Ovary (tissue), 9 donors: Measurements from ENCODE around the gene LDLRAD4. TPM values are rescaled to one million over a fixed set of nuclear protein-coding genes. Genes with fewer than 3 reads are reported as not detected.

Source experiments
- DNase-seq, 5 donors: peaks; one replicate each; pipeline ENCODE4 v3.0.0-alpha.2; 2019 to 2020
- H3K27ac ChIP-seq, 2 donors: fragments of 200-600 bp; one replicate each; pipeline versions ENCODE4 v1.5.1 to v1.8.0; 2019 to 2022
- H3K27me3 ChIP-seq: fragments of 200-600 bp; one replicate; pipeline ENCODE4 v1.8.0; 2022
- H3K36me3 ChIP-seq: fragments of 200-600 bp; sonication (generic); one replicate; pipeline ENCODE4 v1.5.1; 2019
- H3K4me1 ChIP-seq: one replicate; pipeline ENCODE4 v1.8.1; 2013; ENCODE audit warnings: mild to moderate bottlenecking, moderate library complexity; ENCODE audit not compliant: insufficient read depth
- H3K4me3 ChIP-seq: fragments of 200-600 bp; sonication (generic); one replicate; pipeline ENCODE4 v1.5.1; 2017
- H3K9me3 ChIP-seq, 2 donors: fragments of 200-600 bp in 1 of 2; sonication (generic) in 1 of 2; one replicate each; pipeline versions ENCODE4 v1.5.1 to v1.8.1; 2013 to 2019; ENCODE audit warnings: mild to moderate bottlenecking in 1 of 2, moderate library complexity in 1 of 2
- EP300 ChIP-seq: sonication (generic); formaldehyde crosslinking; IDR thresholded peaks from one replicate; pipeline ENCODE4 v1.6.1; 2017; ENCODE audit warnings: antibody characterized with exemption
- POLR2A ChIP-seq: fragments of 450-650 bp; IDR thresholded peaks from one replicate; pipeline ENCODE4 v1.6.1; 2017; ENCODE audit warnings: antibody characterized with exemption, mild to moderate bottlenecking, moderate library complexity
- WGBS, 3 donors: extraction: QIAGEN DNeasy Blood & Tissue Kit in 1 of 3; methylation state at CpG; one replicate each; pipeline versions ENCODE4 v1.1.5 to v1.1.7; 2013 to 2017; 5-methylcytosine and 5-hydroxymethylcytosine counted together
- intact Hi-C, 4 donors: fragments of 100-400 bp; cut with DNase I; formaldehyde crosslinking; loops; one replicate each; pipeline versions ENCODE4 v1.11.0 to v1.15.1; 2022 to 2023
- polyA plus RNA-seq, 2 donors: library from polyadenylated mRNA; stranded (reverse); fragments of 200-250 nt in 1 of 2; fragments of 350-450 nt in 1 of 2; fragmentation: Illumina TruSeq in 1 of 2; extraction: RNeasy Lipid Tissue Mini Kit (QIAGEN cat#74804) in 1 of 2; gene quantifications; one replicate each; pipeline ENCODE4 v1.2.3, GENCODE V29; 2013 to 2014
- total RNA-seq, 7 donors: library from RNA; depleted of rRNA in 2 of 7; stranded (reverse); fragments of >200 nt in 2 of 7; fragmentation: NEBNext Ultra II Directional in 3 of 7; extraction: Animal tissue kit (Norgen Biotek cat#: 25700) in 3 of 7; gene quantifications; one replicate each; pipeline versions ENCODE4 v1.1.0 to v1.2.4, GENCODE V29; 2016 to 2023
- TF ChIP-seq, protein P1 (sequence below), 3 donors: fragments of 450-650 bp in 2 of 3; fragments of 200-600 bp in 1 of 3; IDR thresholded peaks; one replicate each; pipeline versions ENCODE4 v1.5.1 to v1.8.0; 2016 to 2022; ENCODE audit warnings: antibody characterized with exemption in 3 of 3, mild to moderate bottlenecking in 1 of 3
- donor health status: DM: no; HTN: no; CAD: no; lungs with moderate emphysema.
- donor health status: DM: no; HTN: no; CAD: no.
- donor health status: Bipolar disorder and iron deficiency.
- donor health status: DM: yes; HTN: yes; CAD: no.
- donor health status: DM: no; HTN: no; CAD: no.
- donor health status: DM: yes; HTN: yes; CAD: no.

The LDLRAD4 gene
- total and polyA plus RNA-seq, 9 donors = 2.3 to 31.6 (median 8.3) TPM

DNA sequence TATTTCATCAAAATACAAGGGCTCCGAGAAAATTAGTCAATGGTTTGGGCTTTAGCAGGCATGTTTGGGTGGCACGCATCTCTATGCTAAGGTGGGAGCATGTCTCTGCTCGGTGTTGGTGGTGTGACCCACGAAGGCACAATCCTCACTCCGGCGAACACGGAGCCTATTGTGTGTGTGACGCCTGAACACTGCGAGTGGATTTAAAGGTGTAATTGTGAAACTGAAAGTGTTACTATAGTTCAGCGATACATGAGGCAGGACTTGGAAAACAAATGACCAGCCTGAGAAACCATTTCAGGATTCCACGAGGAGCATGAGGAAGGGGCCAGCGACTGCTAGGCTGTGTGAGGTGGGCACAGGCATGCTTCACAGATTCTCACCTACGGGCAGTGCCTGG, 41.7 kb upstream of the LDLRAD4 start:
- no peak overlapping the region for H3K4me3 ChIP-seq
- intact Hi-C loops = no loop called here
- H3K36me3 ChIP-seq = no peaks in the 10 kb centered on the region
- no peak overlapping the region for H3K27ac ChIP-seq
- no peaks in the 10 kb centered on the region for H3K27me3 ChIP-seq
- no peak for TF ChIP-seq EP300
- TF ChIP-seq, protein P1, sequence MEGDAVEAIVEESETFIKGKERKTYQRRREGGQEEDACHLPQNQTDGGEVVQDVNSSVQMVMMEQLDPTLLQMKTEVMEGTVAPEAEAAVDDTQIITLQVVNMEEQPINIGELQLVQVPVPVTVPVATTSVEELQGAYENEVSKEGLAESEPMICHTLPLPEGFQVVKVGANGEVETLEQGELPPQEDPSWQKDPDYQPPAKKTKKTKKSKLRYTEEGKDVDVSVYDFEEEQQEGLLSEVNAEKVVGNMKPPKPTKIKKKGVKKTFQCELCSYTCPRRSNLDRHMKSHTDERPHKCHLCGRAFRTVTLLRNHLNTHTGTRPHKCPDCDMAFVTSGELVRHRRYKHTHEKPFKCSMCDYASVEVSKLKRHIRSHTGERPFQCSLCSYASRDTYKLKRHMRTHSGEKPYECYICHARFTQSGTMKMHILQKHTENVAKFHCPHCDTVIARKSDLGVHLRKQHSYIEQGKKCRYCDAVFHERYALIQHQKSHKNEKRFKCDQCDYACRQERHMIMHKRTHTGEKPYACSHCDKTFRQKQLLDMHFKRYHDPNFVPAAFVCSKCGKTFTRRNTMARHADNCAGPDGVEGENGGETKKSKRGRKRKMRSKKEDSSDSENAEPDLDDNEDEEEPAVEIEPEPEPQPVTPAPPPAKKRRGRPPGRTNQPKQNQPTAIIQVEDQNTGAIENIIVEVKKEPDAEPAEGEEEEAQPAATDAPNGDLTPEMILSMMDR (IDR thresholded peaks at IDR 0.05) = no peak
- TF ChIP-seq POLR2A = no peak
- H3K9me3 ChIP-seq = no peaks in the 10 kb centered on the region
- no peak for DNase-seq
- WGBS, 3 donors = 89 to 93% (median 89%) methylated on average over 13 of the region's 13 CpGs
- no peaks in the 10 kb centered on the region for H3K4me1 ChIP-seq

DNA sequence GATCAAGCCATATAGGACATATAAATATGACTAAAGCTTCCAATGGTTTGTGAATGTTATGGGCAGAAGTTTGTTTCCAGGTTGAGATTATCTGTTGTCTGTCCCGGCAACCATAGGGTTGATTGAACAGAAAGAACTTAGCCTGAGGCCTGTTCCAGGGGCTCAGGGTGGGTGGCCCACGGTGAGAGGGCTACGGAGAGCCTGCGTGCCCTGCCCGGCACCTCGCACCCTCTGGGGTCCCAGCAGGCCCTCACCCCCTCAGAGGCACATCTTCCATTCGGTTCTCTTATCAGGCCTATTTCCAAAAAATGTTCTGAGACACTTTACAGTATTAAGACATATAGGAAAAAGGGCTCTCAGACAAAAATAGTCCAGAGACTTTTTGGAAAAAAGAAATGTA, 40.4 kb upstream of the LDLRAD4 start:
- DNase-seq = no peak
- H3K4me1 ChIP-seq = no peaks in the 10 kb centered on the region

GRCh38 chr18:13178976-13179375, 39.6 kb upstream of the LDLRAD4 start:
- Histone ChIP-seq H3K4me1 (peaks cover 3% of the 10 kb centered on the region), H3K27ac (no peak overlapping the region), H3K4me3 (no peak overlapping the region), H3K9me3 (no peaks in the 10 kb centered on the region), H3K36me3 (no peaks in the 10 kb centered on the region), H3K27me3 (no peaks in the 10 kb centered on the region)
- intact Hi-C loops = no loop called here
- DNase-seq = no peak
- TF ChIP-seq, protein P1 (IDR thresholded peaks at IDR 0.05) = no peak
- TF ChIP-seq EP300 (no peak), POLR2A (no peak)
- WGBS, 3 donors = 77 to 85% (median 81%) methylated on average over 4 of the region's 4 CpGs

More for the DNA sequence above, 40.4 kb upstream of the LDLRAD4 start:
- H3K9me3 ChIP-seq = no peaks in the 10 kb centered on the region
- 61 to 69% (median 67%) methylated on average over 7 of the region's 7 CpGs for WGBS, 3 donors
- H3K27ac ChIP-seq = no peak overlapping the region
- H3K27me3 ChIP-seq = no peaks in the 10 kb centered on the region
- no peaks in the 10 kb centered on the region for H3K36me3 ChIP-seq
- no peak overlapping the region for H3K4me3 ChIP-seq
- intact Hi-C loops = no loop called here
- TF ChIP-seq EP300 (no peak), POLR2A (no peak)
- TF ChIP-seq, protein P1 (IDR thresholded peaks at IDR 0.05) = no peak

DNA sequence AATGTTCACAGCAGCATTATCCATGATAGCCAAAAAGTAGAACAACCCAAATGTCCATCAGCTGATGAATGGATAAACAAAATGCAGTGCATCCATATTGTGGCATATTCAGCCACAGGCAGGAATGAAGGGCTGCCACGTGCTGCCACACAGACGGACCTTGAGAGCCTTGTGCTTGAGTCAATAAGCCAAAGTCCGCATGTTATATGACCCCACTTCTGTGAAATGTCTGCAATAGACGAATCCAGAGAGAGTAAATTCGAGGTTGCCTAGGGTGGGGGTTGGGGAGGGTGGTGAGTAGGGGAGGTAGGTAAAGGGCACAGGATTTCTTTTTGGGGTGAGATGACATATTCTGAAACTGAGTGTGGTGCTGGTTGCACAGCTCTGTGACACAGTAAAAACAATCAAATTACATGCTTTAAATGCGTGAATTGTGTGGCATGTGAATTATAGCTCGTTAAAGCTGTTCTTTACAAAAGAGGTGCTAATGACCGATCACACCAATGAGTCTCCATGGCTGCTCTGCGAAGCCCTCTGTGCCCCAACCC, 38.9 kb upstream of the LDLRAD4 start:
- WGBS, 3 donors = 64 to 70% (median 68%) methylated on average over 9 of the region's 9 CpGs

More for the DNA sequence above, 38.9 kb upstream of the LDLRAD4 start:
- H3K4me1 ChIP-seq = peaks cover 3% of the 10 kb centered on the region
- no peak overlapping the region for H3K27ac ChIP-seq
- no peaks in the 10 kb centered on the region for H3K9me3 ChIP-seq
- H3K4me3 ChIP-seq = no peak overlapping the region
- no peaks in the 10 kb centered on the region for H3K27me3 ChIP-seq
- intact Hi-C loops = no loop called here
- no peaks in the 10 kb centered on the region for H3K36me3 ChIP-seq
- TF ChIP-seq, protein P1 (IDR thresholded peaks at IDR 0.05) = no peak
- no peak for DNase-seq
